ENCODE results near the gene MDM1.

Gene MDM1

DNA sequence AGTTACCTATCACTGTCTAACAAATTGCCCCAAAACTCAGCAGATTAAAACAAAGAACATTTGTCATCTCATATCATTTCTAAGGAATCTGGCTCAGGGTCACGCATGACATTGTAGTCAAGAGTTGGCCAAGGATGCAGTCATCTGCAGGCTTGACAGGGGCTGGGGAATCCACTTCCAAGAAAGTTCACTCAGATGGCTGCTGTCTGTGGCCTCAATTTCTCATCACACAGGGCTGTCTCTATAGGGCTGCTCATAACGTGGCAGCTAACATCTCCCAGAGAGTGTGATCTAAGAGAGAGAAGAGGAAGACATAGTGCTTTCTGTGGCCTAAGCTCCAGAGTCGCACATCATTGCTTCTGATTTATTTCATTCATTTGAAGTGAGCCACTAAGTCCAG, 61.8 kb downstream of the MDM1 start:
- no peak for DNase-seq

DNA sequence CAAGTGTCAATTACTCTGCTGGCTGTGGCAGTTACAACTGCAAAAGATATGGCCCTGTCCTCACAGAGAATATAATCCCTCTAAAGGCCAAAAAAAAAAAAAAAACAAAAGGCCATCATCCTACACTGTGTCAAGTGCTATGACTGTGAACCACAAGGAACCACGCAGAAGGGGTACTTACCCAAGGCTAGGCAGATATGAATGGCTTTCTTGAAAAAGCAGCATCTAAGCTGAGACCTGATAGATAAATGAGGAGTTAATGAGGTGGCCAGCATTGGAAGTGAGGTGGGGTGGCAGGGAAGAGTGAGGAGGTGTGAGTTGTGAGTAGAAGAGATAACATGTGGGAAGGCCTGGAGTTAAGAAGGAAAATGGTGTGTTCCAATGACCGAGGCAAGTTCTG, 62.4 kb downstream of the MDM1 start:
- no peak for DNase-seq

DNA sequence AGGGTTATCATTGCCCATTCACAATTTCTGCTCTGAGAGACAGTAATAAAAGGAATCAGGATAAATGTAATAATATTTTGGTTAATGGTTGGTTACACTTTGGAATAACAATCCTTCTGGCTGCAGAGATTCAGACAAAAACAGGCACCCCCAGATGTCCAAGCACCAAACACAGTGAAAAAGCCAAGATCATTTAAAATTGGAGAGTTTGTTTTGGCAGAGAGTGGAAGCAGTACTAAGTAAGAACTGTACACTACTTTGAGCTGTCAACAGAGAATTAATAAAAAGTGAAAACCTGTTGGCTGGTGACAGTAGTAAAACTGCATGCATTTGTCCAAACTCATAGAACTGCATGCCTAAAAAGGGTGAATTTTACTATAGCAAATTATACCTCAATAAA, 63.2 kb downstream of the MDM1 start:
- no peak for DNase-seq

DNA sequence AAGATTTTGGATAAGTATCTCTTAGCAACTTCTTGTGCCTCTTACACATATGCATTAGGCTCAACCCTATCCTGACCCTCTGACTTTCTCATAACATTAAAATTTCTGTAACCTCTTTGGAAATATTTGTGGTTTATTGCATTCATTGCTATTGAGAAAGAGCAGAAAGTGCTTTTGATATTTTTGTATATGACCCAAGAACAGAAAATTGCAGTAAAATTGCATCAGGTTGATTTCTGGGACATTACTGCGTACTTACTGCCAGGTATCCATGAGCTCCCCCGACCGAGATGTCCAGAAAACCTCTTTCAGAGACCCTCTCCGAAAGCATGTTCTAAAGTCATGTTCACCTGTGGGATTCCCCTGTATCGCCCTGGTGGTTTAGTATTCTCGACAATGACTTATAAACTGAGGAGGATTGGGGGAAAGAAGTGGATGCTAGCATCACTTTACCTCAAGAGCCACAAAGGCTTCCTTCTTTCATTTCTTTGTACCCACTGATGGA, 64.2 kb downstream of the MDM1 start:
- no peak for DNase-seq

DNA sequence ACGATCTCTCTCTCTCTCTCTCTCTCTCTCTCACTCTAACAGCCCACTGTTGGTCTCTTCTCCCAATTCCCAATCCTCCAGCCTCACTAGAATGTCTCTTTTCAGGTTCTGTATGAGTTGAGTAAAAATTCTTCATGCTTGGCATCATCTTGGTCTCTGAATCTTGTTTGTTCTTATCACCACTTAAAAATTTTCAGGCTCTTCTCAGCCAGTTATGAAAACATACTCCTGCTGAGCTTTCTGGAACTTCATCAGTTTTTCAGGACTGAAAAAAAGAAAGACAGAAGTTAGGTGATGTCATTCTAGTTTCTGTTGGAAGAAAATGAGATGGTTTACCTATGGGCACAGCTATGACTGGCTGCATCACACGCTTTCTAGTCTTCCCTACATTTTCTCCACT, 67.3 kb downstream of the MDM1 start:
- DNase-seq: no peak

DNA sequence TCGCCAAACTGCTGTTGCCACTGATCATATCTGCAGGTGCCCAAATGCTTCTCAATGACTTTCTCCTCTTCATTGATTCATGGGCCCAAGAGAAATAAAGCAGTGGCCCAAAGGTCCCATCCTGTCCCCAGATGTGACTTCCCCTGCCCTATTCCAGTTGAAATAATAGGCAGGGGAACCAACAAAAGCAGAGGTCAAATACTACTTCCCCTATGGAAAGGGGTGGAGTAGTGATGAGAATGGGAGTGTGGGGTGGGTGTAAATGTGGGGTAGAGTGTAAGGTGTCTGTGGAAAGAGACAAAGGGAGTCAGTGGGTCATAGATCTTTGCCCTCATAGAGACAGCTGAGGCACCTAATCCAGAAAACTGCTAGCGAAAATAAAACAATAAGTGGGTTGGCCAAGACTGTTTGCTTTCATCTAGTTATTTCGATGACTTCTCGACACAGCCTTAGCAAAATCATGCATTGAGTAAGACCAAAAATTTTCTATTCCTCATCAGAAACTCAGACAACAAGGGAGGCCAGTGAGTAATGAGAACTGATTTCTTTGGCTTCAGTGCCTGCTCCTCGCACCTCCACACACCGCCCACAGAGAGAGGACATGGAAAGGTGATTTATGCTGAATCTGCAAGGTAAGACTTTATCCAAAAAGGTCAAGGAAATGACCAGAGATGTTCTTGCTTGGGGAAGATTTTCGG, 67.9 kb downstream of the MDM1 start:
- DNase-seq: no peak

DNA sequence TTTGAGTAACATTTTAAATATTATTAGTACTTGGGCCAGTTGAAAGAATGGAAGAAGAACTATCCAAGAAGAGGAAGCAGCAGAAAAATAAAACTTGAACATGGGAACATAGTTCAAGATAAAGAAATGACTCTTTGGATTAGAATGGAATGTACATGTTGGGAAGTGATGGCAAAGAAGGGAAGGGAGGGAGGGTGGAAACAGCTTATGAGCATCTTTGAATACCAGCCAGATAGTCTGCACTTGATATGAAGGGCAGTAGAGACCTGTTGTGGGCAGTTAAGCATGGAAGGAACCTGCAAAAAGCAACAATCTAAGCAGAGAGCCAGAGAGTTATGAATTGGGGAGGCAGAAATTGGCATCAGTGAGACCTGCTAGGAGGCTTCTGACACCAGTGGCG, 68.8 kb downstream of the MDM1 start:
- DNase-seq: no peak

DNA sequence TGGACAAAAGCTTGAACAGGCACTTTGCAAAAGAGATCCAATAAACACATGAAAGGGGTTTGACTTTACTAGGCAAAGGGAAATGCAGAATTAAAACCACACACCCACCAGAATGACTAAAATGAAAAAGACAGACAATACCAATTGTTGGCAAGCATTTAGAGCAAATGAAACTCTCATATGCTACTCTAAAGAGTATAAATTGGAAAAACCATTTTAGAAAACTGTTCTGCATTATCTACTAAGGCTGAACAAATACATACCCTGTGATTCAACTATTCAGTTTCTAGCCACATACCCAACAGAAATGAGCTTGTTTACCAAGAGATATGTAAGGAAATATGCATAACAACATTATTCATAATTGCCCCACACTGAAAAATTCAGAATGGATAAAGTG, 70.3 kb downstream of the MDM1 start:
- DNase-seq: no peak

DNA sequence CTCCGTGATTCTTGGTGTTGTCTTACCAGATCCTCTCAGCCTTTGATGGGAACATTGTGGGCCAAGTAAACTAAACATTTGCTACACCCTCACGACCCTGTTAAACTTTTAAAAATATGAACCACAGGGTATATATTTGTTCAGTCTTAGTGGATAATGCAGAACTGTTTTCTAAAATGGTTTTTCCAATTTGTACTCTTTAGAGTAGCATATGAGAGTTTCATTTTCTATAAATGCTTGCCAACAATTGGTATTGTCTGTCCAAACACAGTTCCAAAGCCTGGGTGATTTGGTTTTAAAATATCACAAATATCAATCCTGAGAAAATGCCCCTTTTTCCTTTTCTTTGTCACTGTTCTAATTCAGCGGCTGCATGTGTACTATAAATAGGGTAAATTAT, 72.0 kb downstream of the MDM1 start:
- no peak for DNase-seq

DNA sequence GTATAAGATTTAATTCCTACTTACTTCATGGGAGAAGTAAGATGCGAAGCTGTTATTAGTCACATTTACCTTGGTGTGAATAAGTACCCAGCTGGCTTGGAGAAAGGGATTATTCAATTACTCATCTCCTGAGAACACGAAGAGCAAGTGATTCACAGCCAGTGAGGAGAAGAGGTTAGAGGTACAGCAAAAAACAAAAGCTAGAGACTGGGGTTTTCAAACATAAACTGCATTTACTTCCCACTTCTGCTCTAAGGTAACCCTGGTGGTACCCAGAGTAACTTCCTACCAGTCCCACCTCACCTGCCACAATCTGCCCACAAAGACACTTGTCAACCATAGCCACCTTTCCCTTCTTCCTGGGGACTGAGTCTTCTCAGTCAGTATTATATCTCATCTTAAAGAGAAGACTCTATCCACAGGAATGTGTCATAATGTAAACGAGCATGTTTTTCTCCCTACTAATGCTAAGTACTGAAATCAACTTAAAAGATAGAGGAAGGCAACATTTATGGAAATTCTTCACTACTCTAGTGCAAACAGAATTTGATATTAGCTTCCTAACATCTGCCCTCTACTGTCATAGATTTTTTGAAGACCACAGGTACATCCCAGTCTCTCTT, 72.7 kb downstream of the MDM1 start:
- no peak for DNase-seq

DNA sequence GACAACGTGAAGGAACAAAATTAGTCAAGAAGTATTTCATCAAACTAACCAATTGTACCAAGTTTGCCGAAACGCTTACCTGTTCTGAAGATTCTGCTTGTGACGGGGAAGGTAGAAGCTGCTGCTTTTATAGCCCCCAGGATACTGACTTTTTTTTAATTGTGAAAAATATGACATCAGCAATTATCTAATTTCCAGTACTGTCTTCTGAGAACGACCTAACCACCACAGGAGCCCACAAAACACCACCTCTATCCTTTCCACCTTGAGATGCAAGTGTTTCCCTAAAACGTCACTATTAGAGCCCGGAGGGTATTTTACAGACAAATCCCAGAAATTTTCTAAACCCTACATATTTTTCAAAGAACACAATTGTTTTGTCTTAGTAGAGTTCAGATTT, 78.7 kb downstream of the MDM1 start, which contains the start of gene IL22:
Gene IL22 (minus strand): TSS at position 101 of the 400 bp plus-strand sequence. CDS start 156 bp downstream, outside the sequence.
- no peak for DNase-seq

DNA sequence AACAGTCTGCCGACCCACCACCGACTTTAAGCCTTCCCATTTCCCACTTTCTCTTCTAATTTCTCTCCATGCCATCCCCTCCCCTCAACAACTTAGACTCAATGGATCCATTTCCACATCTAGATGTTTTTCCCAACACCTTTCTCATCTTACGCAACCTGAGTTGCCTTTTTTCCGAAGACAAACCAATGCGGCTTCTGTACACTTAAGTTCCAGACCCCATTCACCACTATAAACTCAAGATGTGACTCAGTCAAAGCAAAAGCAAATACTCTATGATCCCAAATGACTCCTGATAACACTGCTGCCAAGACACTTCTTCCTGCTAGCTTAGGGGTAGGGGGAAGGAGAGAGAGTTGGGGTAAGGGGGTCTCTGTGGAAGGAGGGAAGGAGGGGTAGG, 80.1 kb downstream of the MDM1 start:
- no peak for DNase-seq

DNA sequence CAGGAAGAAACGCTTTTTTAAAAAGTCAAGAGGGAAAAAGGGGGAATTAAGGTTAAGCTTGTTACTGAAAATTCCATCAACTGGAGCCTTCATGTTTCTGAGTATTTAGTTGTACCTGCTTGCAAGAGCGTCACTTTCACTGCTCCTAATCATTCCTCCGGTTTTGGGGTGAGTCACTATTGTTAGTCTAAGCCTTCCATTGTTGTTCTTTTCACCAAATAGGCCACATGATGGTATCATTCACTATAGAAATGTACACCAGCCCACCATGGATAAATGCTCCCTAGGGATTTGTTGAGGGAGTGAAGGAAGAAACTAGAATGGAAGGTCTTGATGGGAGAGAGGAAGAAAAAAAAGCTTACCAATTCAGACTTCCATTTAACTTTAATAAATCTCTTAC, 81.7 kb downstream of the MDM1 start:
- DNase-seq: no peak

DNA sequence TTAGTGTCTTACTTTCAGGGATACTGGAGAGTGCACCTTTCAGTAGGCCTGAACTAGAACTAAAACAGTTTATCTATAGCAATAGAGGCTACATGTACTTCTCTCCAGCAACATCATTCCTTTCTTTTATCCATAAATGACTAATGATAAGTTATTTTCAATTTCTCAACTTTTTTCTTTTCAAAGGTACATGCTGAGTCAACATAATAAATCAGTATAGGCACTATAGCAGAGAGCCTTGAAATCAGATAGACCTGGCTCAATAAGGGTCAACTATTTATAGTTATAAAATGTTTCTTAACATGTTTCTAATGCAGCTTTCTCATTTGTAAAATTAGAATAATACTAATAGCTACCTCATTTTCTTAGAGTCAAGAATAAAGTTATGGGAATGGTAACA, 84.4 kb downstream of the MDM1 start:
- no peak for DNase-seq

DNA sequence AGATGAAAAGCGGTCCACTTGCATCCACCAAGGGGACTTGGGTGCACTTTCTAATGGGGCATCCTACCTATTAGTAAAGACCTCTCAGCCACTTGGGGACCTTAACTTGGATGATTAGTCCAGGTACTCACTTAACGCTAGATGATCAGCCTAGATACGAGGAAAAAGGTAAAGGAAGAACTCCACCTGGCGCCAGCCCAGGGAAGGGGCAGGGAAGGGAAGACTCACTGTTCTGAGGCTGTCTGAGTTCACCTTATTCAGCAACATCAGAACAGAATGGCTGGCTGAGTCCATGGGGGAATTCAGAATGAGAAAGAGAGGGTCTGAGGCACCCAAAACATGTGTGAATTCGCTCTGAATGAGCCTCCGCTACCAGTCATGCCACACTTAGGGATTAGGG, 85.8 kb downstream of the MDM1 start:
- DNase-seq: no peak

DNA sequence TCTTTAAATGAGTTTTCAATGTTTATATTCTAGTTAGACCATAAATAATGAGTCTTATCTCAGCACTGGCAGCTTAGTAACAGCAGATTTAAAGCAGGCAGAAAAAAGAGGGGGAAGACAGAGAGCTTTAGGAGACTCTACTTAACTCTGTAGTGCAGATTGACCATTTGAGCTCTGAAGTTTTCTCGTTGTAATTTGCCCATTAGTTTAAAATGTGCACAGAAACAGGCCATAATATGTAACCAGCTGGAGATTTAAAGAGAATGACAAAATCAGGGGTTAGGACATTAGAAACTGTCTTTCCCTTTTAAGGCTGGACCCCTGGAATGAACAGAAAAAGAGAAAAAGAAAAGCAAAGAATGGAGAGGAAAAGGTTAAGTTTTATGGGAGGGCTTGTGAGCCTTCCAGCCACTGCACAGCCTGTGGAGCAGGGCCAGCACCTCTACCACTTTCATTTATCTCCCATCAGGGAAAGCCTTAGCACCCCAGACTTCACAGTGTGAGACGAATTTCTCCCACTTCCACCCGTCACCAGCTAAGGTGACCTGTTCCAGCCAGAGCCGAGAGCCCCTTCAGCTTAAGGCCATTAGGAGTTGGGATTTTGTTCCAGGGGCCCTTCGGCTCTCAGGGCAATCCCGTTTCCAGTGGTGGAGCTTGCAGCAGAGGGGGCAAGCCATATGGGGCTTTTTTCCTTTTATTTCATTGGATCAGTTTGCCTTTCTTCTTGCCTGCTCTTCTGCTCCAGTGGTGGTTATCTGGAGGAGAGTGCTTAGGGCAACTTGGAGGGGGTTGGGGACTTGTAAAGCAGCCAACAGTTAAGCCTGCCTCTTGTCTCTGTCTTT, 86.8 kb downstream of the MDM1 start:
- no peak for DNase-seq
